Esophagus squamous epithelium (tissue), 5 donors: Measurements from ENCODE around the gene CD93. TPM values are rescaled to one million over a fixed set of nuclear protein-coding genes. Genes with fewer than 3 reads are reported as not detected.

ENCODE experiments used
- DNase-seq: peaks from one replicate; lab custom pipeline; 2025; lab: John Stamatoyannopoulos, UW
- H3K27ac ChIP-seq, 4 donors: fragments of 200-600 bp; sonication (generic); one replicate each; pipeline ENCODE4 v1.5.1; 2016 to 2019; ENCODE audit warnings: mild to moderate bottlenecking in 1 of 4
- H3K27me3 ChIP-seq, 4 donors: fragments of 200-600 bp; sonication (generic); 1 replicate in 3 of 4; 2 replicates in 1 of 4; pipeline versions ENCODE4 v1.5.1 to v1.6.0; 2017 to 2021; ENCODE audit warnings: antibody characterized with exemption in 1 of 4
- H3K36me3 ChIP-seq, 3 donors: fragments of 200-600 bp; sonication (generic); one replicate each; pipeline ENCODE4 v1.5.1; 2016 to 2019
- H3K4me1 ChIP-seq, 3 donors: fragments of 200-600 bp; sonication (generic); one replicate each; pipeline ENCODE4 v1.5.1; 2017 to 2019
- H3K4me3 ChIP-seq, 4 donors: fragments of 200-600 bp; sonication (generic); 1 replicate in 3 of 4; 2 replicates in 1 of 4; pipeline ENCODE4 v1.5.1; 2016 to 2019; ENCODE audit warnings: mild to moderate bottlenecking in 2 of 4, moderate library complexity in 1 of 4
- H3K9me3 ChIP-seq, 3 donors: fragments of 200-600 bp; sonication (generic); one replicate each; pipeline ENCODE4 v1.5.1; 2016 to 2019
- CTCF ChIP-seq, 6 experiments: fragments of 450-650 bp in 4 of 6; fragments of 200-600 bp in 2 of 6; sonication (generic) in 2 of 6; IDR thresholded peaks; one replicate each; pipeline ENCODE4 v1.5.1; 2016 to 2019; ENCODE audit warnings: antibody characterized with exemption in 6 of 6, mild to moderate bottlenecking in 4 of 6, moderate library complexity in 4 of 6
- POLR2A ChIP-seq, 4 donors: fragments of 450-650 bp; IDR thresholded peaks; one replicate each; pipeline ENCODE4 v1.6.1; 2017; ENCODE audit warnings: antibody characterized with exemption in 4 of 4, mild to moderate bottlenecking in 4 of 4, moderate library complexity in 3 of 4
- WGBS, 2 donors: methylation state at CpG; one replicate each; pipeline ENCODE4 v1.1.5; 2018; 5-methylcytosine and 5-hydroxymethylcytosine counted together
- intact Hi-C: fragments of 100-400 bp; cut with DNase I; formaldehyde crosslinking; loops from one replicate; pipeline ENCODE4 v1.15.0; 2022
- total RNA-seq, 4 donors: library from RNA; depleted of rRNA; stranded (reverse); fragments of >200 nt; gene quantifications; one replicate each; pipeline ENCODE4 v1.1.0, GENCODE V29; 2016
- donor health status: DM: yes; HTN: yes; CAD: no.

CD93 gene
- total RNA-seq, 4 donors from 2014 or later = 4.5 to 22.9 (median 14.6) TPM

- no peak for TF ChIP-seq POLR2A (IDR thresholded peaks at IDR 0.05)
- TF ChIP-seq CTCF (IDR thresholded peaks at IDR 0.05) = no peak
- Histone ChIP-seq H3K36me3 (no peaks in the 10 kb centered on the region), H3K4me3 (no peak overlapping the region), H3K27ac (peak overlapping the region; percentile 54 to 87 (median 82)), H3K9me3 (no peaks in the 10 kb centered on the region), H3K27me3 (no peaks in the 10 kb centered on the region), H3K4me1 (peaks cover 29 to 73% (median 58%) of the 10 kb centered on the region in 3 donors)
- intact Hi-C loops = no loop called here
- no peak for DNase-seq
- 0 to 61% methylated on average over 1 to 3 of the region's 3 CpGs for WGBS, 2 donors
These were observed 7.5 kb upstream of the CD93 start for GRCh38 chr20:23093613-23094012.

- WGBS, 2 donors = 66 to 70% methylated on average over 6 to 7 of the region's 7 CpGs
- Histone ChIP-seq H3K4me3 (no peak overlapping the region), H3K27me3 (no peaks in the 10 kb centered on the region), H3K27ac (peak overlapping the region; percentile 54 to 87 (median 82)), H3K4me1 (peaks cover 28 to 68% (median 54%) of the 10 kb centered on the region in 3 donors), H3K9me3 (no peaks in the 10 kb centered on the region), H3K36me3 (no peaks in the 10 kb centered on the region)
- intact Hi-C loops = no loop called here
- no peak for DNase-seq
- TF ChIP-seq CTCF (IDR thresholded peaks at IDR 0.05) (no peak), POLR2A (IDR thresholded peaks at IDR 0.05) (no peak)
These were observed 6.9 kb upstream of the CD93 start for GRCh38 chr20:23092861-23093495.

GRCh38 chr20:23092384-23092756 is 6.2 kb upstream of the CD93 start:
- DNase-seq = no peak
- intact Hi-C loops = no loop called here
- Histone ChIP-seq H3K9me3 (no peaks in the 10 kb centered on the region), H3K36me3 (no peaks in the 10 kb centered on the region), H3K4me3 (no peak overlapping the region), H3K4me1 (peaks cover 22 to 68% (median 52%) of the 10 kb centered on the region in 3 donors), H3K27ac (peak overlapping the region in 2 of 4 donors; percentile 29 to 83), H3K27me3 (no peaks in the 10 kb centered on the region)
- 50 to 89% methylated on average over 2 of the region's 2 CpGs for WGBS, 2 donors
- TF ChIP-seq CTCF (IDR thresholded peaks at IDR 0.05) (no peak), POLR2A (IDR thresholded peaks at IDR 0.05) (no peak)

GRCh38 chr20:23091721-23092383 is 5.7 kb upstream of the CD93 start:
- peaks cover 18 to 68% (median 50%) of the 10 kb centered on the region in 3 donors for H3K4me1 ChIP-seq
- DNase-seq = no peak
- H3K36me3 ChIP-seq = no peaks in the 10 kb centered on the region
- 65 to 70% methylated on average over 5 to 6 of the region's 8 CpGs for WGBS, 2 donors
- H3K9me3 ChIP-seq = no peaks in the 10 kb centered on the region
- H3K4me3 ChIP-seq = no peak overlapping the region
- peak overlapping the region in 1 of 4 donors; percentile 29 for H3K27ac ChIP-seq
- TF ChIP-seq POLR2A (IDR thresholded peaks at IDR 0.05) (no peak), CTCF (IDR thresholded peaks at IDR 0.05) (no peak)
- intact Hi-C loops = no loop called here
- H3K27me3 ChIP-seq = no peaks in the 10 kb centered on the region

- no peak overlapping the region for H3K4me3 ChIP-seq
- no peak for DNase-seq
- no peak overlapping the region for H3K27ac ChIP-seq
- 68 to 80% methylated on average over 4 of the region's 4 CpGs for WGBS, 2 donors
- no peaks in the 10 kb centered on the region for H3K9me3 ChIP-seq
- peaks cover 12 to 66% (median 44%) of the 10 kb centered on the region in 3 donors for H3K4me1 ChIP-seq
- H3K27me3 ChIP-seq = no peaks in the 10 kb centered on the region
- no peak for TF ChIP-seq CTCF (IDR thresholded peaks at IDR 0.05)
- TF ChIP-seq POLR2A (IDR thresholded peaks at IDR 0.05) = no peak
- intact Hi-C loops = no loop called here
- H3K36me3 ChIP-seq = no peaks in the 10 kb centered on the region
These were observed 4.8 kb upstream of the CD93 start for GRCh38 chr20:23090878-23091277.
